Upper lobe of left lung (tissue), 6 donors: ENCODE measurements around the gene ZNF480. TPM values are rescaled to one million over a fixed set of nuclear protein-coding genes. Genes with fewer than 3 reads are reported as not detected.

Source experiments
- ATAC-seq, 2 donors: fragments of 200-7000 bp; cut with Tn5 transposase; one replicate each; pipeline ENCODE4 v1.9.1; 2022; ENCODE audit warnings: mild to moderate bottlenecking in 2 of 2, moderate library complexity in 2 of 2; ENCODE audit not compliant: low FRiP score in 2 of 2
- DNase-seq, 2 donors: peaks; one replicate each; pipeline ENCODE4 v3.0.0-alpha.2; 2019 to 2020
- H3K27ac ChIP-seq, 4 donors: fragments of 200-600 bp; sonication (generic); one replicate each; pipeline ENCODE4 v1.5.1; 2016 to 2019
- H3K27me3 ChIP-seq, 4 donors: fragments of 200-600 bp; sonication (generic); one replicate each; pipeline ENCODE4 v1.5.1; 2017 to 2019
- H3K36me3 ChIP-seq, 4 donors: fragments of 200-600 bp; sonication (generic); one replicate each; pipeline ENCODE4 v1.5.1; 2016 to 2019
- H3K4me1 ChIP-seq, 4 donors: fragments of 200-600 bp; sonication (generic); one replicate each; pipeline ENCODE4 v1.5.1; 2018 to 2019
- H3K4me3 ChIP-seq, 4 donors: fragments of 200-600 bp; sonication (generic); one replicate each; pipeline ENCODE4 v1.5.1; 2017 to 2019; ENCODE audit warnings: mild to moderate bottlenecking in 2 of 4, moderate library complexity in 1 of 4
- H3K9me3 ChIP-seq, 4 donors: fragments of 200-600 bp; sonication (generic); one replicate each; pipeline ENCODE4 v1.5.1; 2018 to 2019
- EP300 ChIP-seq, 4 donors: sonication (generic); formaldehyde crosslinking; IDR thresholded peaks; one replicate each; pipeline ENCODE4 v1.5.1; 2017; ENCODE audit warnings: antibody characterized with exemption in 4 of 4, control low read depth in 2 of 4
- POLR2A ChIP-seq, 4 donors: fragments of 450-650 bp; IDR thresholded peaks; one replicate each; pipeline ENCODE4 v1.5.1; 2016 to 2017; ENCODE audit warnings: antibody characterized with exemption in 4 of 4, mild to moderate bottlenecking in 2 of 4
- POLR2AphosphoS5 ChIP-seq, 2 donors: sonication (generic); formaldehyde crosslinking; IDR thresholded peaks; one replicate each; pipeline ENCODE4 v1.5.1; 2017; ENCODE audit warnings: antibody characterized with exemption in 2 of 2
- WGBS, 2 donors: methylation state at CpG; one replicate each; pipeline ENCODE4 v1.1.5; 2017 to 2018; 5-methylcytosine and 5-hydroxymethylcytosine counted together
- total RNA-seq, 6 donors: library from RNA; depleted of rRNA in 4 of 6; stranded (reverse); fragments of >200 nt in 4 of 6; gene quantifications; one replicate each; pipeline versions ENCODE4 v1.1.0 to v1.2.1, GENCODE V29; 2016 to 2021
- TF ChIP-seq, protein P1 (sequence below), 6 experiments: fragments of 450-650 bp in 4 of 6; fragments of 200-600 bp in 2 of 6; sonication (generic) in 2 of 6; IDR thresholded peaks; one replicate each; pipeline ENCODE4 v1.5.1; 2016 to 2019; ENCODE audit warnings: antibody characterized with exemption in 6 of 6
- donor health status: DM: no; HTN: no; CAD: no; lungs with moderate emphysema.
- donor health status: DM: no; HTN: yes; CAD: no; lungs with severe emphysema.

Gene ZNF480
- total RNA-seq, 6 donors from 2014 or later, result 2.7 to 13.6 (median 8.4) TPM

DNA sequence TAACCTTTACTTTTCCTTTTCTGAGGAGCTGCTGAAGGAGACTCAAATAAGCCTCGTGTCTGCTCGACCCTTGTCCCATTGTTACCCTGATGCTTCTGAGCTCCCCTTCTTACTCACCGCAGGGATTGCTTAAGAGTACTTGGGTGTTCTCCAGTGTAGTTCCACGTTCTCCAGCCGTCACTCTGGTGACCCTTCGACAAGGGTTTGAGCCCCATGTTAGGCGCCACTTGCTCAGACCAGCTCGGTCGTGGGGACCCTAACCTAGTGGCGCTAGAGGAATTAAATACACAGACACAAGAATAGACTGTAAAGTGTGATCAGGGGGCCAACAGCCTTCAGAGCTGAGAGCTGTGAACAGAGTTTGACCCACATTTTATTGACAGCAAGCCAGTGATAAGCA, 10.3 kb downstream of the ZNF480 start:
- H3K36me3 ChIP-seq, result peaks cover 8 to 84% (median 55%) of the 10 kb centered on the region in 4 donors
- peaks cover 53 to 89% (median 83%) of the 10 kb centered on the region in 4 donors for H3K9me3 ChIP-seq

DNA sequence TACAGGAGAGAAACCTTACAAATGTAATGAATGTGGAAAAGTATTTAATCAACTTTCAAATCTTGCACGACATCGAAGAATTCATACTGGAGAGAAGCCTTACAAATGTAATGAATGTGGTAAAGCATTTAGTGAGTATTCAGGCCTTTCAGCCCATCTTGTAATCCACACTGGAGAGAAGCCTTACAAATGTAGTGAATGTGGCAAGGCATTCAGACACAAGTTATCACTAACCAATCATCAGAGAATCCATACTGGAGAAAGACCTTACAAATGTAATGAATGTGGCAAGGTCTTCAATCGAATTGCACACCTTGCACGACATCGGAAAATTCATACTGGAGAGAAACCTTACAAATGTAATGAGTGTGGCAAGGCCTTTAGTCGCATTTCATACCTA, 25.5 kb downstream of the ZNF480 start:
- Histone ChIP-seq H3K36me3 (peaks cover 24 to 60% (median 53%) of the 10 kb centered on the region in 4 donors), H3K27me3 (no peaks in the 10 kb centered on the region), H3K4me1 (no peaks in the 10 kb centered on the region), H3K9me3 (peaks cover 87 to 100% (median 100%) of the 10 kb centered on the region in 4 donors), H3K27ac (no peak overlapping the region), H3K4me3 (no peak overlapping the region)
- 92 to 93% methylated on average over 6 of the region's 6 CpGs for WGBS, 2 donors
- no peak for DNase-seq
- TF ChIP-seq POLR2A (IDR thresholded peaks at IDR 0.05), result no peak
- TF ChIP-seq, protein P1, sequence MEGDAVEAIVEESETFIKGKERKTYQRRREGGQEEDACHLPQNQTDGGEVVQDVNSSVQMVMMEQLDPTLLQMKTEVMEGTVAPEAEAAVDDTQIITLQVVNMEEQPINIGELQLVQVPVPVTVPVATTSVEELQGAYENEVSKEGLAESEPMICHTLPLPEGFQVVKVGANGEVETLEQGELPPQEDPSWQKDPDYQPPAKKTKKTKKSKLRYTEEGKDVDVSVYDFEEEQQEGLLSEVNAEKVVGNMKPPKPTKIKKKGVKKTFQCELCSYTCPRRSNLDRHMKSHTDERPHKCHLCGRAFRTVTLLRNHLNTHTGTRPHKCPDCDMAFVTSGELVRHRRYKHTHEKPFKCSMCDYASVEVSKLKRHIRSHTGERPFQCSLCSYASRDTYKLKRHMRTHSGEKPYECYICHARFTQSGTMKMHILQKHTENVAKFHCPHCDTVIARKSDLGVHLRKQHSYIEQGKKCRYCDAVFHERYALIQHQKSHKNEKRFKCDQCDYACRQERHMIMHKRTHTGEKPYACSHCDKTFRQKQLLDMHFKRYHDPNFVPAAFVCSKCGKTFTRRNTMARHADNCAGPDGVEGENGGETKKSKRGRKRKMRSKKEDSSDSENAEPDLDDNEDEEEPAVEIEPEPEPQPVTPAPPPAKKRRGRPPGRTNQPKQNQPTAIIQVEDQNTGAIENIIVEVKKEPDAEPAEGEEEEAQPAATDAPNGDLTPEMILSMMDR (IDR thresholded peaks at IDR 0.05), result no peak
- no peak for TF ChIP-seq POLR2AphosphoS5 (IDR thresholded peaks at IDR 0.05)
- TF ChIP-seq EP300 (IDR thresholded peaks at IDR 0.05), result no peak
- no peak for ATAC-seq

More for the DNA sequence above, 10.3 kb downstream of the ZNF480 start:
- Histone ChIP-seq H3K4me1 (no peaks in the 10 kb centered on the region), H3K4me3 (no peak overlapping the region), H3K27ac (no peak overlapping the region), H3K27me3 (no peaks in the 10 kb centered on the region)
- TF ChIP-seq POLR2AphosphoS5 (IDR thresholded peaks at IDR 0.05) (no peak), POLR2A (IDR thresholded peaks at IDR 0.05) (no peak), EP300 (IDR thresholded peaks at IDR 0.05) (no peak)
- TF ChIP-seq, protein P1 (IDR thresholded peaks at IDR 0.05), result no peak
- no peak for ATAC-seq
- 96 to 98% methylated on average over 10 of the region's 10 CpGs for WGBS, 2 donors
- DNase-seq, result no peak

DNA sequence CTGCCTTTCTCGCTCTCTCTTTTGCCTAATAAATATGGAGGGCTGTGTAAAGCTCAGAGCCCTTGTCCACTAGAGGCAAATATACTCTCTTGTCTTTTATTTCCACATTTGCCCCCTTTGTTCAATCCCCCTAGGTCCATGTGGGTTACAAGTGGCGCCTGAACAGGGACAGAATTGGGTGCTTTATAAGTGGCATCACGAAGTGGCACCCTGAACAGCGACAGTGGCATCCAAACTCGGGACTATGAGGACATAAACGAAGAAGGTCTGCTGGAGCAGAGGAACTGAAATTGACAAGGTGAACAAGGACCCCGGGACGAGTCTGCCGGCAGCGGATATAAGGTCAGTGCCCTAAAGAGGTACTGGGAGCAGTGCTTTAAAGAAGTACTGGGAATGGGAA, 34.8 kb downstream of the ZNF480 start:
- peaks cover 28 to 97% (median 68%) of the 10 kb centered on the region in 4 donors for H3K9me3 ChIP-seq

DNA sequence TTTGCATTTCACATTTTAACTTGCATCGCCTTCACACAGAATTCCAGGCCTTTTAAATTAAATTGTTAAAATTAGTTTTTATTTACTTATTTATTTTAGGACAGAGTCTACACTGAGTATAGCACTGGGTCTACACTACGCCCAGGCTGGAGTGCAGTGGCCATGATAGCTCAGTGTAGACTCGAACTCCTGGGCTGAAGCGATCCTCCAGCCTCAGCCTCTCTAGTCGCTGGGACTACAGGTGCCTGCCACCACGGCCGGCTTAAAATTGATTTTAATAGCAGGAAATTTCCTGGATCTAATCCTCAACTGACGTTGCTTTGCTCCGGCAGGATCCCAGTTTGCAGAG, 38.8 kb downstream of the ZNF480 start:
- Histone ChIP-seq H3K9me3 (peaks cover 16 to 59% (median 34%) of the 10 kb centered on the region in 4 donors), H3K4me1 (peaks cover 6 to 9% (median 8%) of the 10 kb centered on the region in 4 donors), H3K4me3 (peak overlapping the region; percentile 63 to 76 (median 67)), H3K27ac (peak overlapping the region; percentile 75 to 93 (median 88)), H3K36me3 (no peaks in the 10 kb centered on the region), H3K27me3 (no peaks in the 10 kb centered on the region)
- DNase-seq, result no peak
- WGBS, 2 donors, result 58 to 70% methylated on average over 7 to 9 of the region's 9 CpGs
- TF ChIP-seq POLR2A (IDR thresholded peaks at IDR 0.05) (no peak), EP300 (IDR thresholded peaks at IDR 0.05) (no peak), POLR2AphosphoS5 (IDR thresholded peaks at IDR 0.05) (no peak)
- TF ChIP-seq, protein P1 (IDR thresholded peaks at IDR 0.05), result no peak
- peak; percentile 20 to 49 for ATAC-seq

More for the DNA sequence above, 34.8 kb downstream of the ZNF480 start:
- TF ChIP-seq EP300 (IDR thresholded peaks at IDR 0.05), result no peak
- TF ChIP-seq POLR2AphosphoS5 (IDR thresholded peaks at IDR 0.05), result no peak
- no peak overlapping the region for H3K4me3 ChIP-seq
- no peak overlapping the region for H3K27ac ChIP-seq
- no peaks in the 10 kb centered on the region for H3K27me3 ChIP-seq
- peaks cover 1 to 2% (median 2%) of the 10 kb centered on the region in 4 donors for H3K4me1 ChIP-seq
- no peak for ATAC-seq
- no peaks in the 10 kb centered on the region for H3K36me3 ChIP-seq
- WGBS, 2 donors, result 91 to 92% methylated on average over 10 of the region's 10 CpGs
- DNase-seq, result no peak

DNA sequence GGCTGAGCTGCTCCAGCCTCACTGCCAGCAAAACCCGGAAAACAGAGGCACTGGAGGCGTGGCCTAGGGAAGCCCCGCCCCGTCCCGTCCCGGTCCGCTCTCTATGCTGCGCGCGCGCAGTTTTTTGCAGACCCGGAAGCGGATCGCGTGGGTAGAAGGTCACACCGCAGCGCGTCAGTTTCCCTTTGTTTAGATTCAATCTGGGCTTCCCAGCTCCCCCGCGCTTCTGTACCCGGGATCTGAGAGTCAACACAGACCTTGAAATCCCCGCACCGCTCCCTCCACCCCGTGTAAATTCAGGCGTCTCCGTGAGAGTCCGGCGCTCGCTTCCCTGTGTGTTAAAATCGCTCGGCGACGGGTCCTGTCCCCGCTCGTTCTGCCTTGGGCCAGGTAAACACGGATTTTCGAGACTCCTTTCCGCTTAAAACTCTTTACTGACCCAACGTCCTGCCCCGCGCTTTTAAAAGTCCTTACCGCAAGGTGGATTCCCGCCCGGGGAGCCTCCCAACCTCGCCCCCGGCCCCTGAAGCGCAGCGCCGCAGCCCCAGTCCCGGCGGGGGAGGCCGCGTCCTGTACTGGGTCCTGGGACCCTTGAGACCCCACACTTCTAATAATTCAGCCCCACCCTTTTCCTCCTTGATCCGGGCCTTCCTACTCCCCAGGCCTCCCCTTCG, 39.3 kb downstream of the ZNF480 start, which contains the start of gene ZNF610:
Gene ZNF610, plus strand, starts transcription at position 127 of the 674 bp plus-strand sequence. CDS start 12,930 bp downstream, outside the sequence.
- TF ChIP-seq, protein P1 (IDR thresholded peaks at IDR 0.05), result no peak
- TF ChIP-seq EP300 (IDR thresholded peaks at IDR 0.05) (peak in 1 of 4 donors; percentile 53), POLR2A (IDR thresholded peaks at IDR 0.05) (peak in 3 of 4 donors; percentile 45 to 72 (median 69)), POLR2AphosphoS5 (IDR thresholded peaks at IDR 0.05) (peak; percentile 81 to 87)
- Histone ChIP-seq H3K4me1 (peaks cover 6 to 9% (median 8%) of the 10 kb centered on the region in 4 donors), H3K9me3 (peaks cover 10 to 54% (median 29%) of the 10 kb centered on the region in 4 donors), H3K4me3 (peak within 1 kb of the TSS; percentile 63 to 76 (median 67)), H3K27me3 (no peaks in the 10 kb centered on the region), H3K36me3 (no peaks in the 10 kb centered on the region), H3K27ac (peak within 1 kb of the TSS; percentile 75 to 93 (median 88))
- WGBS, 2 donors, result 1 to 4% methylated on average over 40 to 48 of the region's 55 CpGs
- DNase-seq (peak; percentile 81 to 96), ATAC-seq (peak; percentile 95 to 98)
